OCI-LY3 (cell line): ENCODE measurements around the gene LRRC31.

Experiments used
- H2AFZ ChIP-seq: fragments of 200-600, 300-600 bp; shearing (Covaris generic); 2 replicates; pipeline ENCODE4 v1.6.0; 2014; ENCODE audit warnings: antibody characterized with exemption, low read depth, low read length
- H3K27ac ChIP-seq: fragments of 200-600, 300-600 bp; sonication (generic); 2 replicates; pipeline ENCODE4 v1.5.1; 2014; ENCODE audit warnings: mild to moderate bottlenecking, low read length, moderate library complexity, mixed read lengths
- H3K27me3 ChIP-seq: fragments of 200-600, 300-600 bp; sonication (generic); 2 replicates; pipeline ENCODE4 v1.6.1; 2014; ENCODE audit warnings: low read depth, low read length, mixed read lengths
- H3K36me3 ChIP-seq: fragments of 200-600, 300-600 bp; sonication (generic); replicated peaks from 2 replicates; pipeline ENCODE3; 2014; ENCODE audit warnings: low read depth, low read length, mixed read lengths
- H3K4me1 ChIP-seq: fragments of 300-600, 200-600 bp; sonication (generic); 2 replicates; pipeline ENCODE4 v1.6.1; 2014; ENCODE audit warnings: low read length, mixed read lengths
- H3K4me2 ChIP-seq: fragments of 200-600, 300-600 bp; sonication (generic); 2 replicates; pipeline ENCODE4 v1.6.1; 2014; ENCODE audit warnings: low read length, mixed read lengths
- H3K4me3 ChIP-seq: fragments of 300-600, 200-600 bp; sonication (generic); 2 replicates; pipeline ENCODE4 v1.5.1; 2014; ENCODE audit warnings: antibody characterized with exemption, mild to moderate bottlenecking, low read length, moderate library complexity
- H3K79me2 ChIP-seq: fragments of 300-600, 200-600 bp; shearing (Covaris generic); 2 replicates; pipeline ENCODE4 v1.6.1; 2014; ENCODE audit warnings: mild to moderate bottlenecking, low read length, mixed read lengths
- H3K9ac ChIP-seq: fragments of 300-600, 200-600 bp; shearing (Covaris generic); 2 replicates; pipeline ENCODE4 v1.6.0; 2014; ENCODE audit warnings: mild to moderate bottlenecking, low read length, moderate library complexity
- H3K9me3 ChIP-seq: fragments of 200-600, 300-600 bp; shearing (Covaris generic); 2 replicates; pipeline ENCODE4 v1.6.1; 2014; ENCODE audit warnings: low read length, mixed read lengths; ENCODE audit not compliant: insufficient read depth
- H4K20me1 ChIP-seq: fragments of 200-600, 300-600 bp; sonication (generic); 2 replicates; pipeline ENCODE4 v1.6.1; 2016; ENCODE audit warnings: low read length, mixed read lengths; ENCODE audit not compliant: insufficient read depth
- EZH2phosphoT487 ChIP-seq: fragments of 200-600 bp; shearing (Covaris generic); IDR thresholded peaks from 2 replicates; pipeline ENCODE4 v1.6.1; 2018; ENCODE audit warnings: antibody characterized with exemption, mixed run types, low read depth
- TF ChIP-seq, protein P1 (sequence below): fragments of 200-600, 300-600 bp; sonication (generic); IDR thresholded peaks from 2 replicates; pipeline ENCODE4 v1.5.1; 2014; ENCODE audit warnings: antibody characterized with exemption, low read length, low read depth

Gene LRRC31

DNA sequence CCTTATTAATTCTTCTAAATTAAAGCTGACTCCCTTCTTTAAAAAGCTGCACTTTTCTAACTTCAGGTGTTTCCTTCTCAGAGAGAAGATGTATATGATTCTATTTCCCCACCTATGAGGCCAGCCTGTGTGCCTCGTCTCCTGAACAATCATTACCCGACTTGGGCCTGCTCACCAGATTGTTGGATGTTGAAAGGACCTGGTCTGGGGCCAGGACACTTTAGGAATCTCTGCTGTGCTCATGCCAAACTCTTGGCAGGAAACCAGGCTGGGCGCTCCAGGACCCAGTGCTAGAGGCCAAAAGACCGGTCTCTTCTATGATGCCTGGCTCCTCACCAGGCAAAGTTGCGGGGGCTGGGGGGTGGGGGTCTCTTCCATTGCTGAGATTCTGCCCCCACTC is 16.9 kb upstream of the LRRC31 start:
- Histone ChIP-seq H3K9ac (no peak overlapping the region), H3K9me3 (no peaks in the 10 kb centered on the region), H3K4me1 (no peaks in the 10 kb centered on the region), H3K79me2 (no peaks in the 10 kb centered on the region), H2AFZ (no peak overlapping the region), H3K27me3 (no peaks in the 10 kb centered on the region), H4K20me1 (no peaks in the 10 kb centered on the region), H3K27ac (no peak overlapping the region), H3K36me3 (no peaks in the 10 kb centered on the region), H3K4me3 (no peak overlapping the region), H3K4me2 (no peak overlapping the region)
- TF ChIP-seq EZH2phosphoT487: no peak
- TF ChIP-seq, protein P1, sequence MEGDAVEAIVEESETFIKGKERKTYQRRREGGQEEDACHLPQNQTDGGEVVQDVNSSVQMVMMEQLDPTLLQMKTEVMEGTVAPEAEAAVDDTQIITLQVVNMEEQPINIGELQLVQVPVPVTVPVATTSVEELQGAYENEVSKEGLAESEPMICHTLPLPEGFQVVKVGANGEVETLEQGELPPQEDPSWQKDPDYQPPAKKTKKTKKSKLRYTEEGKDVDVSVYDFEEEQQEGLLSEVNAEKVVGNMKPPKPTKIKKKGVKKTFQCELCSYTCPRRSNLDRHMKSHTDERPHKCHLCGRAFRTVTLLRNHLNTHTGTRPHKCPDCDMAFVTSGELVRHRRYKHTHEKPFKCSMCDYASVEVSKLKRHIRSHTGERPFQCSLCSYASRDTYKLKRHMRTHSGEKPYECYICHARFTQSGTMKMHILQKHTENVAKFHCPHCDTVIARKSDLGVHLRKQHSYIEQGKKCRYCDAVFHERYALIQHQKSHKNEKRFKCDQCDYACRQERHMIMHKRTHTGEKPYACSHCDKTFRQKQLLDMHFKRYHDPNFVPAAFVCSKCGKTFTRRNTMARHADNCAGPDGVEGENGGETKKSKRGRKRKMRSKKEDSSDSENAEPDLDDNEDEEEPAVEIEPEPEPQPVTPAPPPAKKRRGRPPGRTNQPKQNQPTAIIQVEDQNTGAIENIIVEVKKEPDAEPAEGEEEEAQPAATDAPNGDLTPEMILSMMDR: no peak

DNA sequence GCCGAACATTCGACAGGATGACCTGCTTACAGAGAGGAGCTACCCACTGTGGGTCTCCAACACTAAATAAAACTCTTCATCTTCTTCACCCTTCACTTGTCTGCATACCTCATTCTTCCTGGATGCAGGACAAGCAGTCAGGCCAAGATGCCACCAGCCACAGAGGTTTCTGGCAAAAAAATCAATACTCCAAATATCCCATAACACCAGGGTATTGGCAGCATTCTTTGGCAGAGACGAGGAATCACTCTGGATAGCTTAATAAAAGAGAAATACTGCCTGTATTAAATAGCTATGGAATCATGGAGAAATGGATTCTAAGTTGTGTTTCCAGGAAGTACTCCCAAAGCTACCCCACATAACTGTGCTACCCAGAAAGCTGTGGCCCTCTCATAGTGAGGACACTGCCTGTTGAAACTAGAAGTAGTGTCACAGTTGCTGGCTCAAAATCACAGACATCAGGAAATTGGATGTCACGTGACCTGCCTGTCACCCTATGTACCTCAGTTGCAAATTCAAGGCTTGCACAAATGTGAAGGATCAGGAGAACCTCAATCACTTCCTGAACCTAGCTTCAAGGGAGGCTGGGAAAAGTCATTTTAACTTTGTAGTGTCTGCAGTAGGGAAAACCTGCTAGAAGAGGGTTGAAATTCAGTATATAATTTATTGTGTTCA is 11.0 kb upstream of the LRRC31 start:
- Histone ChIP-seq H3K4me1 (no peaks in the 10 kb centered on the region), H3K27ac (no peak overlapping the region), H3K9me3 (no peaks in the 10 kb centered on the region), H3K79me2 (no peaks in the 10 kb centered on the region), H3K36me3 (no peaks in the 10 kb centered on the region), H4K20me1 (no peaks in the 10 kb centered on the region), H3K4me3 (no peak overlapping the region), H3K27me3 (no peaks in the 10 kb centered on the region), H3K9ac (no peak overlapping the region), H3K4me2 (no peak overlapping the region), H2AFZ (no peak overlapping the region)
- no peak for TF ChIP-seq EZH2phosphoT487
- TF ChIP-seq, protein P1: no peak

DNA sequence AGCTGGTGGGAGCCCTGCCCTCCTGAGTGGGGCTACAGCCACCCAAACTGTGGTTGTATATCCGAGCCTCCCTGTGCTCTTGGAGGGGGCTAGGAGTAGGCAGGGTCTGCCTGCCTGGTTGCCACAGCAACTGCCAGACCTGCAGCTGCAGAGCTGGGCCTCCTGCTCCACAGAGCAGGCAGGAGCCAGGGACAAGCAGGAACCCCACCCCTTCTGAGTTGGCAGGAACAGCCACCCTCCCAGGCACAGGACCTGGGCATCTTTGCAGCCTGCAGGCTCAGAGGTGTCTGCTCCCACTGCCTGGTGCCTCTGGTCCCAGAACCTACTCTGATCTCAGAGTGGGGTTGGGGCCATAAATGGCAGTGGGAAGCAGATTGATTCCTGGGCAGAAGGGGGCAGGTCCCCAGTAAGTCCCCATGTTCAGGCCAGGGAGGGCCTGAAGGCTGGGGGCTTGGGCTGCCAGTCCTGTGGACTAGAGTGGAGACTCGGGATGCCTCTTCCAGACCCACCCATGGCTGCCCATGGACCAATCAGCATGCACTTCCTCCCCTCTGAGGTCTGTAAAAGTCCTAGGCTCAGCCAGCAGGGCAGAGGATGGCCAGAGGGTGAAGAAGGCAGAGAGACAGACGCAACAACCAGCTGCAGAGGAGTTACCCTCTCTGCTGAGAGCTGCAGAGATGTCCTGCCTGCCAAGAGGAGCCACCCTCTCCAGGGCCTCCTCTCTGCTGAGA is 10.3 kb upstream of the LRRC31 start:
- no peak overlapping the region for H3K4me2 ChIP-seq
- no peak overlapping the region for H3K4me3 ChIP-seq
- no peaks in the 10 kb centered on the region for H4K20me1 ChIP-seq
- H3K27ac ChIP-seq: no peak overlapping the region
- no peak overlapping the region for H3K9ac ChIP-seq
- no peaks in the 10 kb centered on the region for H3K27me3 ChIP-seq
- no peak overlapping the region for H2AFZ ChIP-seq
- H3K9me3 ChIP-seq: no peaks in the 10 kb centered on the region
- TF ChIP-seq, protein P1: no peak
- no peak for TF ChIP-seq EZH2phosphoT487
- no peaks in the 10 kb centered on the region for H3K36me3 ChIP-seq
- no peaks in the 10 kb centered on the region for H3K4me1 ChIP-seq
- H3K79me2 ChIP-seq: no peaks in the 10 kb centered on the region

DNA sequence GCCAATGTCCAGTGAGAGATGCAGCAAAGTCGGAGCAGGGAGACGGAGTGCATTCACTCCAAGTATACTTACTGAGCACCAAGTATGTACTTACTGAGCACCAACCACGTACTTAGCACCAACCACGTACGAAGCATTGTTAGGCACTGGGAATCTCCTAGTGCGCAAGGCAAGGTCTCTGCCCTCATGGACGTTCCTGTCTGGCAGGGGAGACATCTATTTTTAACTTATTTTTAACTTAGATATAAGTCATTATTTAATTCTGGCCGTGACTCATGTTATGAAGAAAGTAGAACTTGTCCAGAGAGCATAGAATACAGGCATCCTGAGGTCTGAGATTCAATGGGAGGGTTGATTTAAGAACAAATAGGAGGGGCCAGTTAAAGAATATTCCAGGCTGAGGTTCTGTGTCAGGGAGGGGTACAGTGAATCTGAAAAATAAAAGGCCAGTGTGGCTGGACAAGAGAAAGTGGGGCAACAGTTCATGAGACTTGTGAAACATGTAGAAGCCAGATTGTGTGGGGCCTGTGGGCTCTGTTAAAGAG is 9.3 kb upstream of the LRRC31 start:
- Histone ChIP-seq H3K27ac (no peak overlapping the region), H4K20me1 (no peaks in the 10 kb centered on the region), H3K27me3 (peaks cover 6% of the 10 kb centered on the region; the same call in 1 of the 2 replicates), H3K9ac (no peak overlapping the region), H3K36me3 (no peaks in the 10 kb centered on the region), H3K9me3 (no peaks in the 10 kb centered on the region), H3K4me1 (no peaks in the 10 kb centered on the region), H3K4me3 (no peak overlapping the region), H3K79me2 (no peaks in the 10 kb centered on the region), H2AFZ (no peak overlapping the region), H3K4me2 (no peak overlapping the region)
- TF ChIP-seq, protein P1: no peak
- TF ChIP-seq EZH2phosphoT487: no peak
